ENCODE data around the gene ENDOD1. TPM values are rescaled to one million over a fixed set of nuclear protein-coding genes. Genes with fewer than 3 reads are reported as not detected.

Gene ENDOD1
- total RNA-seq, 1 experiment from 2014 or later: 3.3 TPM

DNA sequence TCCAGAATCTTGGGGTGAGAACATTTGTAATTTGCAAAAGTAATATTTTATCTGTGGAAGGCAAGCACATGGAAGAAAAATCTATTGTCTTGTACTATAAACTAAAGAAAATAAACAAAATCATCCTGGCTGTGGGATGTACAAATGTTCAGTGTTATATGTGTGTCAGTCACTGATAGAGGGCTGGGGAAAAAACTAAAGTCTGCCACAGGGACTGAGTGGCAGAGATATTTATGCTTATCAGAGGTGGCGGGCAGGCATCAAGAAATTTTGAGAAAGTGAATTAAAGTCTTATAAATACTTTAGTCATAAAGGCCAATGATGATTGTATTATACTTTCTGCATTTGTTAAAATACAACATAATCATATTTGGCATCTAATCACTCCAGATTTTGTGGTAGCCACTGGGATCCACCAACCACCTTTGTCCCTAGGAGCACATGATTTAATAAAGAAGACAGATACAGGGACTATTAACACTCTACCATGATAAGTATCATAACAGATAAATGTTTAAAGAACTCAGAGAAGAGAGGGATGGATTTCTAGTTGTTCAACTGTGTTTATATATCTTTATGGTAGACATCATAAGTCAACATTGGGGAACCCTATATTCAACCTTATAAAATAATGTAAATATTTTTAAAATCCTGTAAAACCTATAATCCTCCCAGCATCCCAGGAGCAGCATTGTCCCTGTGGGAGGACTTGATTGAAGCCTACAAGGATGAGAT lies 2.6 kb upstream of the ENDOD1 start:
- CTCF ChIA-PET: no interaction called here
- H3K27me3 Mint-ChIP-seq (ENCODE audit: low read depth): peaks cover 61% of the 10 kb centered on the region
- no peak overlapping the region for H3K4me3 Mint-ChIP-seq
- TF ChIP-seq ZNF671 (CRISPR knock-in tag; IDR thresholded peaks at IDR 0.05) (no peak), E2F5 (CRISPR knock-in tag; IDR thresholded peaks at IDR 0.05) (no peak), ZSCAN18 (CRISPR knock-in tag; IDR thresholded peaks at IDR 0.05) (no peak), FOXK1 (CRISPR knock-in tag; IDR thresholded peaks at IDR 0.05) (no peak), SMAD4 (CRISPR knock-in tag; IDR thresholded peaks at IDR 0.05) (no peak), ATF3 (CRISPR knock-in tag; conservative IDR thresholded peaks at IDR 0.05) (no peak), USF2 (CRISPR knock-in tag; IDR thresholded peaks at IDR 0.05) (no peak)
- H3K4me1 Mint-ChIP-seq: peaks cover 21% of the 10 kb centered on the region
- POLR2A ChIA-PET: no interaction called here
- ATAC-seq: no peak
- no peak overlapping the region for H3K27ac Mint-ChIP-seq
- H3K36me3 Mint-ChIP-seq: no peaks in the 10 kb centered on the region
- DNase-seq (ENCODE audit: low spot score): no peak
- H3K9me3 Mint-ChIP-seq: no peaks in the 10 kb centered on the region

DNA sequence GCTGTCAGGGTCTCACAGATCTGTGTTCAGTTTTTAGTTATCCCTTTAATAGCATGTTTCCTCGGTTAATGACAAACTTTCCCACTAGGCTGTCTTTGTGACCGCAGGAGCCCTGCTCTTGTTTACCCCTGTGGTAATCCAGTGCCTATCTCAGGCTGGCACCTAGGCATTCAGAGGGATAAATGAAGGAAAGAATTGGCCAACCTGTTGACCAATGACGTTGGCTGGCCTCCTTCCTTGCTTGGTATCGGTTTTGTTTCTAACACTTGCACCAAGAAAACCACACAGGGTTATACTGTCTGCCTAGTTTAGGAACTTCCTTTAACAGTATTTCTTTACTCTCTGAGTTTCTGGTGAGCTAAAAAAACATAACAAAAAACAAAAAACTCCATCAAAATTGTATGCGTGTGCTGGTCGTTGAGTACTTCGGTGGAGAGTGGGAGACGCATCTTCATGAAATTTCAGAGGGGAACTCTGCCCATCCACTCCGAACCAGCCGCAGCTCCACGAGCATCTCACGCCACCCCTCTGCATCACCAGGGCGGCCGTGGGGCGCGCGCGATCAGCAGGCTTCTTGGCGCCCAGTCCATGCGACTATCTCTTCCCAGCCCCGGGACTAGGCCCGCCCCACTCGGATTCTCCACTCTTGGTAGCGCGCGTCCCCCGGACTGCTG lies 563 bp upstream of the ENDOD1 start:
- no peaks in the 10 kb centered on the region for H3K9me3 Mint-ChIP-seq
- ATAC-seq (no peak), DNase-seq (ENCODE audit: low spot score) (no peak)
- H3K27me3 Mint-ChIP-seq (ENCODE audit: low read depth): peaks cover 67% of the 10 kb centered on the region
- no peak overlapping the region for H3K27ac Mint-ChIP-seq
- H3K4me1 Mint-ChIP-seq: peaks cover 35% of the 10 kb centered on the region
- POLR2A ChIA-PET: interaction anchor here (1.5 to 2.6 kb wide), 2 partner anchors 15 to 22 kb away, joined by 3 to 19 read pairs; partner anchors contain the start of gene SRSF8
- TF ChIP-seq SMAD4 (CRISPR knock-in tag; IDR thresholded peaks at IDR 0.05) (no peak), ZNF219 (CRISPR knock-in tag; IDR thresholded peaks at IDR 0.05; ENCODE audit: borderline replicate concordance) (no peak), ZSCAN18 (CRISPR knock-in tag; IDR thresholded peaks at IDR 0.05) (no peak), RELA (CRISPR knock-in tag; IDR thresholded peaks at IDR 0.05; ENCODE audit: borderline replicate concordance) (no peak), ZNF396 (CRISPR knock-in tag; IDR thresholded peaks at IDR 0.05; ENCODE audit: borderline replicate concordance) (no peak), NFE2L1 (CRISPR knock-in tag; IDR thresholded peaks at IDR 0.05) (no peak), USF2 (CRISPR knock-in tag; IDR thresholded peaks at IDR 0.05) (no peak), TCF7 (CRISPR knock-in tag; IDR thresholded peaks at IDR 0.05; ENCODE audit: low read depth) (no peak)
- TF ChIP-seq, protein P1, sequence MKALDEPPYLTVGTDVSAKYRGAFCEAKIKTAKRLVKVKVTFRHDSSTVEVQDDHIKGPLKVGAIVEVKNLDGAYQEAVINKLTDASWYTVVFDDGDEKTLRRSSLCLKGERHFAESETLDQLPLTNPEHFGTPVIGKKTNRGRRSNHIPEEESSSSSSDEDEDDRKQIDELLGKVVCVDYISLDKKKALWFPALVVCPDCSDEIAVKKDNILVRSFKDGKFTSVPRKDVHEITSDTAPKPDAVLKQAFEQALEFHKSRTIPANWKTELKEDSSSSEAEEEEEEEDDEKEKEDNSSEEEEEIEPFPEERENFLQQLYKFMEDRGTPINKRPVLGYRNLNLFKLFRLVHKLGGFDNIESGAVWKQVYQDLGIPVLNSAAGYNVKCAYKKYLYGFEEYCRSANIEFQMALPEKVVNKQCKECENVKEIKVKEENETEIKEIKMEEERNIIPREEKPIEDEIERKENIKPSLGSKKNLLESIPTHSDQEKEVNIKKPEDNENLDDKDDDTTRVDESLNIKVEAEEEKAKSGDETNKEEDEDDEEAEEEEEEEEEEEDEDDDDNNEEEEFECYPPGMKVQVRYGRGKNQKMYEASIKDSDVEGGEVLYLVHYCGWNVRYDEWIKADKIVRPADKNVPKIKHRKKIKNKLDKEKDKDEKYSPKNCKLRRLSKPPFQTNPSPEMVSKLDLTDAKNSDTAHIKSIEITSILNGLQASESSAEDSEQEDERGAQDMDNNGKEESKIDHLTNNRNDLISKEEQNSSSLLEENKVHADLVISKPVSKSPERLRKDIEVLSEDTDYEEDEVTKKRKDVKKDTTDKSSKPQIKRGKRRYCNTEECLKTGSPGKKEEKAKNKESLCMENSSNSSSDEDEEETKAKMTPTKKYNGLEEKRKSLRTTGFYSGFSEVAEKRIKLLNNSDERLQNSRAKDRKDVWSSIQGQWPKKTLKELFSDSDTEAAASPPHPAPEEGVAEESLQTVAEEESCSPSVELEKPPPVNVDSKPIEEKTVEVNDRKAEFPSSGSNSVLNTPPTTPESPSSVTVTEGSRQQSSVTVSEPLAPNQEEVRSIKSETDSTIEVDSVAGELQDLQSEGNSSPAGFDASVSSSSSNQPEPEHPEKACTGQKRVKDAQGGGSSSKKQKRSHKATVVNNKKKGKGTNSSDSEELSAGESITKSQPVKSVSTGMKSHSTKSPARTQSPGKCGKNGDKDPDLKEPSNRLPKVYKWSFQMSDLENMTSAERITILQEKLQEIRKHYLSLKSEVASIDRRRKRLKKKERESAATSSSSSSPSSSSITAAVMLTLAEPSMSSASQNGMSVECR (CRISPR knock-in tag; IDR thresholded peaks at IDR 0.05; ENCODE audit: borderline replicate concordance): no peak
- CTCF ChIA-PET: interaction anchor here (1.7 to 3.6 kb wide), 7 partner anchors 11 to 65 kb away, joined by 5 to 32 read pairs (median 7); partner anchors contain the start of gene SRSF8
- H3K4me3 Mint-ChIP-seq: peak overlapping the region; percentile 74
- H3K36me3 Mint-ChIP-seq: no peaks in the 10 kb centered on the region

Data from WTC11 (cell line).